HepG2 (cell line): ENCODE results near the gene OVCA2. TPM values are rescaled to one million over a fixed set of nuclear protein-coding genes. Genes with fewer than 3 reads are reported as not detected.
A peak's percentile ranks its signal among the peaks of the same experiment; 100 is the strongest.

Experiments
- ATAC-seq: fragments of 200-7000 bp; cut with Tn5 transposase; 3 replicates; pipeline ENCODE4 v1.9.1; 2020; ENCODE audit warnings: mild to moderate bottlenecking, moderate library complexity
- BruUV-seq: library from RNA; stranded (reverse); fragments of 400-500 nt; replicated peaks from 2 replicates; lab custom pipeline; 2021; lab: Mats Ljungman, UMichigan
- CTCF ChIA-PET: fragments of 300-600 bp; formaldehyde crosslinking; extraction: SDS; loops from one replicate; lab custom pipeline; 2021; ENCODE audit warnings: low total read pairs, inconsistent platforms, low intra/inter-chr PET ratio; lab: Yijun Ruan, JAX
- POLR2A ChIA-PET: fragments of 350-600 bp; sonication (Branson Sonifier 250); formaldehyde crosslinking; loops from one replicate; lab custom pipeline; 2020; ENCODE audit warnings: antibody characterized with exemption, inconsistent platforms; lab: Yijun Ruan, JAX
- DNase-seq: peaks from one replicate; pipeline ENCODE4 v3.0.0-alpha.2; 2015; ENCODE audit warnings: low spot score
- FAIRE-seq: peaks from 3 replicates; lab custom pipeline; 2011; peaks lifted over from hg19 to GRCh38; lab: Jason Lieb, UNC
- H2AFZ ChIP-seq: one replicate; pipeline ENCODE4 v1.6.1; 2011; ENCODE audit warnings: low read length, inconsistent platforms
- H3K27ac ChIP-seq: fragments of 300-600 bp; 3 replicates; pipeline ENCODE4 v1.8.0; 2011; ENCODE audit warnings: mixed run types, mild to moderate bottlenecking, mixed read lengths, low read length, inconsistent platforms; ENCODE audit not compliant: insufficient read depth; ENCODE audit errors: extremely low read length
- H3K27me3 ChIP-seq, 2 experiments: fragments of 200-600 bp in 1 of 2; 2 replicates in 1 of 2; 3 replicates in 1 of 2; pipeline versions ENCODE4 v1.6.0 to v1.8.0; 2011; ENCODE audit warnings: low read length in 2 of 2, mild to moderate bottlenecking in 2 of 2, moderate library complexity in 2 of 2, inconsistent platforms in 1 of 2; ENCODE audit not compliant: insufficient read depth in 2 of 2, control insufficient read depth in 1 of 2
- H3K36me3 ChIP-seq, 2 experiments: fragments of 200-600 bp in 1 of 2; replicated peaks in 1 of 2; 2 replicates in 1 of 2; 3 replicates in 1 of 2; pipeline versions ENCODE4 v1.5.1 to v1.8.0; 2011; ENCODE audit warnings: low read length in 2 of 2, inconsistent platforms in 1 of 2; ENCODE audit not compliant: insufficient read depth in 2 of 2, control insufficient read depth in 1 of 2
- H3K4me1 ChIP-seq: 2 replicates; pipeline ENCODE4 v1.5.1; 2012; ENCODE audit warnings: low read length, inconsistent platforms; ENCODE audit not compliant: insufficient read depth
- H3K4me2 ChIP-seq: 2 replicates; pipeline ENCODE4 v1.6.0; 2011; ENCODE audit warnings: low read depth, low read length, inconsistent platforms
- H3K4me3 ChIP-seq, 3 experiments: fragments of 200-600 bp in 1 of 3; sonication (generic), shearing (Covaris generic) in 1 of 3; replicated peaks in 1 of 3; 2 replicates each; pipeline ENCODE4 v1.5.1; 2011 to 2016; ENCODE audit warnings: low read length in 3 of 3, inconsistent platforms in 2 of 3, low read depth in 2 of 3, mild to moderate bottlenecking in 2 of 3, control low read depth in 1 of 3, mixed read lengths in 1 of 3; ENCODE audit not compliant: insufficient read depth in 1 of 3
- H3K79me2 ChIP-seq: one replicate; pipeline ENCODE4 v1.6.1; 2011; ENCODE audit warnings: low read length, inconsistent platforms; ENCODE audit not compliant: insufficient read depth
- H3K9ac ChIP-seq: 2 replicates; pipeline ENCODE4 v1.6.0; 2011; ENCODE audit warnings: mild to moderate bottlenecking, low read depth, low read length, inconsistent platforms; ENCODE audit not compliant: insufficient read depth
- H3K9me3 ChIP-seq: 2 replicates; pipeline ENCODE4 v1.5.1; 2012; ENCODE audit warnings: mild to moderate bottlenecking, low read length
- H4K20me1 ChIP-seq: 2 replicates; pipeline ENCODE4 v1.6.0; 2011; ENCODE audit warnings: inconsistent platforms, mild to moderate bottlenecking, low read length, moderate library complexity; ENCODE audit not compliant: insufficient read depth
- AGO2 ChIP-seq: fragments of 200-400 bp; formaldehyde crosslinking; optimal IDR thresholded peaks from 2 replicates; pipeline ENCODE3; 2017; ENCODE audit warnings: mild to moderate bottlenecking, low read depth, low read length, moderate library complexity
- HCFC1 ChIP-seq: fragments of 150-350 bp; IDR thresholded peaks from 2 replicates; pipeline ENCODE4 v1.6.1; 2014; ENCODE audit warnings: low read depth, low read length
- PHF21A ChIP-seq: sonication (generic); formaldehyde crosslinking; IDR thresholded peaks from 2 replicates; pipeline ENCODE4 v1.5.0; 2020; ENCODE audit warnings: mild to moderate bottlenecking, missing genetic modification reagents
- POGK ChIP-seq: sonication (generic); formaldehyde crosslinking; conservative IDR thresholded peaks from 2 replicates; pipeline ENCODE4 v1.8.0; 2022; ENCODE audit warnings: mild to moderate bottlenecking, moderate library complexity, missing genetic modification reagents
- RAD21 ChIP-seq: fragments of 450-650 bp; formaldehyde crosslinking; IDR thresholded peaks from 2 replicates; pipeline ENCODE4 v1.5.0; 2020; ENCODE audit warnings: mild to moderate bottlenecking
- RFX3 ChIP-seq: IDR thresholded peaks from 2 replicates; pipeline ENCODE4 v1.6.1; 2016; ENCODE audit warnings: missing biosample characterization, missing genetic modification reagents
- SRSF1 ChIP-seq: fragments of 200-400 bp; formaldehyde crosslinking; optimal IDR thresholded peaks from 2 replicates; pipeline ENCODE3; 2017; ENCODE audit warnings: mild to moderate bottlenecking, low read depth, low read length, moderate library complexity
- TOE1 ChIP-seq: sonication (generic); formaldehyde crosslinking; IDR thresholded peaks from 2 replicates; pipeline ENCODE4 v1.4.0; 2020; ENCODE audit warnings: mild to moderate bottlenecking, missing genetic modification reagents
- ZKSCAN8 ChIP-seq: IDR thresholded peaks from 2 replicates; pipeline ENCODE4 v1.6.1; 2016; ENCODE audit warnings: borderline replicate concordance, missing genetic modification reagents, missing compliant biosample characterization
- ZNF350 ChIP-seq: sonication (generic); formaldehyde crosslinking; IDR thresholded peaks from 2 replicates; pipeline ENCODE4 v1.4.0; 2020; ENCODE audit warnings: mild to moderate bottlenecking, low read depth, missing genetic modification reagents, borderline replicate concordance
- ZNF773 ChIP-seq: sonication (generic); formaldehyde crosslinking; IDR thresholded peaks from 2 replicates; pipeline ENCODE4 v1.4.0; 2020; ENCODE audit warnings: missing genetic modification reagents, borderline replicate concordance
- WGBS: methylation state at CpG from one replicate; pipeline ENCODE4 v1.1.6; 2017; ENCODE audit warnings: low lambda C conversion rate; 5-methylcytosine and 5-hydroxymethylcytosine counted together
- in situ Hi-C: cut with HindIII; loops from 2 replicates; pipeline ENCODE4 v1.10.0; 2017; ENCODE audit warnings: low pct_unique_long_range_greater_than_20kb; ENCODE audit not compliant: extremely low pct_ligation_motif_present
- intact Hi-C: fragments of 100-400 bp; cut with micrococcal nuclease; formaldehyde crosslinking; loops from one replicate; pipeline ENCODE4 v1.10.0; 2022; ENCODE audit not compliant: unreplicated experiment
- polyA plus RNA-seq, 8 experiments: library from polyadenylated mRNA; depleted of rRNA in 3 of 8; stranded (reverse) in 7 of 8; unstranded in 1 of 8; fragments of >200 nt; fragmentation: Illumina TruSeq in 4 of 8; extraction: Trizol in 4 of 8; gene quantifications; 2 replicates each; pipeline versions ENCODE4 v1.2.1 to v1.2.3, GENCODE V29; 2011 to 2016; ENCODE audit warnings: low read depth in 4 of 8, missing spikeins in 1 of 8, mixed read lengths in 1 of 8; ENCODE audit not compliant: insufficient read depth in 1 of 8
- total RNA-seq, 5 experiments: library from RNA; depleted of rRNA; stranded (reverse); fragments of >200 nt; fragmentation: Illumina TruSeq; extraction: Trizol; gene quantifications; 2 replicates each; pipeline ENCODE4 v1.2.3, GENCODE V29; 2016; ENCODE audit warnings: low read depth in 1 of 5
- TF ChIP-seq, protein P1 (sequence below): sonication (generic); formaldehyde crosslinking; IDR thresholded peaks from 2 replicates; pipeline ENCODE4 v1.8.1; 2023; ENCODE audit warnings: mild to moderate bottlenecking, inconsistent platforms, moderate library complexity, missing genetic modification reagents, borderline replicate concordance

Gene OVCA2
- total and polyA plus RNA-seq, 2 of the 13 experiments (the other 11 are each of a cell fraction or from before 2014, with no cell fraction given): 23.7 to 28.2 TPM

DNA sequence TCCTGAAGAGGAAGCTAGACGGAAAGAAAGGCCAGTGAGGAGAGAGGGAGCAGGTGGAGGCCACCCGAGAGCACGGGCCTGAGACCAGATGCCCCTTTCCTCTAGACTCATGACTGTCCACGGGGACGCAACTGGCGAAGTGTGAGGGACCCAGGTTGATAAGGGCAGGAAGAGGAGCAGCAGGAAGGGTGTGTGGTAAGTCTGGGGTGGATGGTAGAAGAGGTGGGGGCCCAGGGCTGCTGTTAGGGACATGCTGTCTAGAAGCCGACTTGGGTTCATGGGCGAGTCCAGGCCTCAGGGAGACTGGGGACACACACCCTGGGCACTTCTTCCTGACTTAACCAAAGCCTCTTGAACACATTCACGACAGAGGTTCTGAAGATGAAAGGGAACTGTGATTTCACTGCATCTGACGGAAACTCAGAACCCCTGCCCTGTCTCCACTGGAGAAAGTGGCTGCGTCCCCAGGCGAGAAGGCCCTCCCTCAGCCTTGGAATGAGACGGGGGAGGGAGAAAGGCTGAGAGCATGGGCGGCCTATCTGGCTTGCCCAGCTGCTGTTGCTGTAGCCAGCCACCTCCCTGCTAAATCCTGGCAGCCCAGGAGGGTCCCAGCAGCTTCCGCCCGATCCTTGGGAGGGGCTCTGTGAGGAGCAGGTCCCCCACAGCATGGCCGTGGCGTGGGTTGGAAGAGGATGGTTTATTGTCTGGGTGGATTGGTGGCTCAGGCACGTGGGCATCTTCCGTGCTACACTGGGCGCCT lies 19.0 kb downstream of the OVCA2 start:
- ChIA-PET CTCF (no interaction called here), POLR2A (no interaction called here)
- no peak for TF ChIP-seq POGK (CRISPR knock-in tag)
- TF ChIP-seq AGO2: peak; percentile 39
- TF ChIP-seq RFX3 (CRISPR knock-in tag): no peak
- no peak for TF ChIP-seq ZNF773 (CRISPR knock-in tag)
- DNase-seq: no peak
- ATAC-seq: no peak
- Histone ChIP-seq H3K9me3 (no peaks in the 10 kb centered on the region), H4K20me1 (0 out of 2 replicates have a peak, but pooled peaks cover 2% of the 10 kb centered on the region), H3K4me2 (no peak overlapping the region), H3K27me3 (no peaks in the 10 kb centered on the region), H2AFZ (no peak overlapping the region), H3K4me1 (peaks cover 9% of the 10 kb centered on the region), H3K36me3 (peaks cover 6 to 22% of the 10 kb centered on the region in 2 experiments; a peak in 4 of 5 replicates), H3K27ac (no peak overlapping the region), H3K79me2 (no peaks in the 10 kb centered on the region), H3K9ac (no peak overlapping the region), H3K4me3 (no peak overlapping the region)
- 95% methylated on average over 18 of the region's 21 CpGs for WGBS
- intact Hi-C loops: no loop called here
- no TSS peak for BruUV-seq
- no peak for FAIRE-seq
- in situ Hi-C loops: no loop called here

DNA sequence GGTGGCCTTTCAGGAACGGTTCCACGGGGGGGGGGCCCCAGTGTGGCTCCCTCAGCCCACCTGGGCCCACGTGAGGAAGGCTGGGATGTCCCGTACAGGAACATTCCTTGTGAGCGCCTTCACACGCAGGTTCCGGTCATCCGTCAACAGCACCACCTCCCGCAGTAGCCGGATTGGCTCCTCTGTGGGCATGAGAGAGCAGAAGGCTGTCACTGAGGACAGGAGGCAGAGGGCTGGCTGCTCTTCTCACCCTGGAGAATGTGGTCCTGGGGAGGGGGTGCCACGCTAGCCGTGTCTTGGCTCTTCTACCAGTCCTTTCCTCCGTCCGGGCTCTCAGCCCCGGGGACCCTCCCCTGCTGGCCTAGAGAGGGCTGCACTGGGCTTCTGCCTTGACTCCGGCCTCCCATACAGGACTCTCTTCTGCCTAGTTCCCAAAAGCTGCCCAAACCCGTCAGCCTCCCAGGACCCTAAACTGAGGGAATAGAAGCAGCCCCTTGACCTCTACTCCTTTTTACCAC lies 19.7 kb downstream of the OVCA2 start:
- ATAC-seq: no peak
- Histone ChIP-seq H2AFZ (no peak overlapping the region), H3K36me3 (peaks cover 8 to 22% of the 10 kb centered on the region in 2 experiments; a peak in 4 of 5 replicates), H3K27me3 (no peaks in the 10 kb centered on the region), H3K27ac (no peak overlapping the region), H3K9me3 (no peaks in the 10 kb centered on the region), H3K9ac (no peak overlapping the region), H4K20me1 (0 out of 2 replicates have a peak, but pooled peaks cover 2% of the 10 kb centered on the region), H3K79me2 (no peaks in the 10 kb centered on the region), H3K4me2 (no peak overlapping the region), H3K4me1 (peaks cover 15% of the 10 kb centered on the region), H3K4me3 (no peak overlapping the region)
- no peak for DNase-seq
- BruUV-seq: no TSS peak
- in situ Hi-C loops (no loop called here), intact Hi-C loops (no loop called here)
- ChIA-PET CTCF (no interaction called here), POLR2A (no interaction called here)
- no peak for FAIRE-seq
- WGBS: 97% methylated on average over 8 of the region's 17 CpGs
- TF ChIP-seq PHF21A (CRISPR knock-in tag): no peak
- TF ChIP-seq, protein P1, sequence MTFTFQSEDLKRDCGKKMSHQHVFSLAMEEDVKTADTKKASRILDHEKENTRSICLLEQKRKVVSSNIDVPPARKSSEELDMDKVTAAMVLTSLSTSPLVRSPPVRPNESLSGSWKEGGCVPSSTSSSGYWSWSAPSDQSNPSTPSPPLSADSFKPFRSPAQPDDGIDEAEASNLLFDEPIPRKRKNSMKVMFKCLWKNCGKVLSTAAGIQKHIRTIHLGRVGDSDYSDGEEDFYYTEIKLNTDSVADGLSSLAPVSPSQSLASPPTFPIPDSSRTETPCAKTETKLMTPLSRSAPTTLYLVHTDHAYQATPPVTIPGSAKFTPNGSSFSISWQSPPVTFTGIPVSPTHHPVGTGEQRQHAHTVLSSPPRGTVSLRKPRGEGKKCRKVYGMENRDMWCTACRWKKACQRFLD (CRISPR knock-in tag): no peak
- no peak for TF ChIP-seq ZKSCAN8 (CRISPR knock-in tag)
- TF ChIP-seq POGK (CRISPR knock-in tag): no peak
- no peak for TF ChIP-seq HCFC1
- TF ChIP-seq SRSF1: no peak
- TF ChIP-seq ZNF350 (CRISPR knock-in tag): no peak
- TF ChIP-seq TOE1: no peak
- TF ChIP-seq RAD21 (CRISPR knock-in tag): no peak
